NCI-H2029 (cell line): Measurements from ENCODE around the gene CDH23.

ENCODE experiments used
- DNase-seq: peaks from one replicate; lab custom pipeline; 2025; lab: John Stamatoyannopoulos, UW

CDH23 gene

GRCh38 chr10:71663311-71663710 lies 266.6 kb downstream of the CDH23 start:
- DNase-seq, result no peak

- no peak for DNase-seq
Measured at GRCh38 chr10:71664585-71664984, 267.9 kb downstream of the CDH23 start.

GRCh38 chr10:71665456-71665855 lies 268.7 kb downstream of the CDH23 start:
- DNase-seq, result no peak

GRCh38 chr10:71666639-71667386 lies 270.1 kb downstream of the CDH23 start:
- DNase-seq, result no peak

GRCh38 chr10:71667387-71667752 lies 270.6 kb downstream of the CDH23 start:
- no peak for DNase-seq

GRCh38 chr10:71671994-71672946 lies 275.6 kb downstream of the CDH23 start:
- no peak for DNase-seq

- DNase-seq, result no peak
Measured at GRCh38 chr10:71675295-71675970, 278.7 kb downstream of the CDH23 start.

- DNase-seq, result no peak
Measured at GRCh38 chr10:71677261-71677660, 280.5 kb downstream of the CDH23 start.

GRCh38 chr10:71678057-71678805 lies 281.5 kb downstream of the CDH23 start:
- no peak for DNase-seq

- DNase-seq, result no peak
Measured at GRCh38 chr10:71679425-71679824, 282.7 kb downstream of the CDH23 start.

GRCh38 chr10:71681977-71682376 lies 285.3 kb downstream of the CDH23 start:
- no peak for DNase-seq

- no peak for DNase-seq
Measured at GRCh38 chr10:71683301-71683700, 286.6 kb downstream of the CDH23 start.

- DNase-seq, result no peak
Measured at GRCh38 chr10:71684356-71685173, 287.8 kb downstream of the CDH23 start.

- DNase-seq, result no peak
Measured at GRCh38 chr10:71685554-71686232, 289.0 kb downstream of the CDH23 start.

- no peak for DNase-seq
Measured at GRCh38 chr10:71687077-71687476, 290.4 kb downstream of the CDH23 start.

GRCh38 chr10:71687480-71687879 lies 290.8 kb downstream of the CDH23 start:
- no peak for DNase-seq

- DNase-seq, result no peak
Measured at GRCh38 chr10:71688256-71688655, 291.5 kb downstream of the CDH23 start.

GRCh38 chr10:71690094-71690720 lies 293.5 kb downstream of the CDH23 start:
- DNase-seq, result no peak

- no peak for DNase-seq
Measured at GRCh38 chr10:71691405-71691804, 294.7 kb downstream of the CDH23 start.
